ENCODE results near the gene WRNIP1. TPM values are rescaled to one million over a fixed set of nuclear protein-coding genes. Genes with fewer than 3 reads are reported as not detected.
A peak's percentile ranks its signal among the peaks of the same experiment; 100 is the strongest.

Gene WRNIP1
- total RNA-seq, 1 experiment from 2014 or later, result 78.8 TPM

DNA sequence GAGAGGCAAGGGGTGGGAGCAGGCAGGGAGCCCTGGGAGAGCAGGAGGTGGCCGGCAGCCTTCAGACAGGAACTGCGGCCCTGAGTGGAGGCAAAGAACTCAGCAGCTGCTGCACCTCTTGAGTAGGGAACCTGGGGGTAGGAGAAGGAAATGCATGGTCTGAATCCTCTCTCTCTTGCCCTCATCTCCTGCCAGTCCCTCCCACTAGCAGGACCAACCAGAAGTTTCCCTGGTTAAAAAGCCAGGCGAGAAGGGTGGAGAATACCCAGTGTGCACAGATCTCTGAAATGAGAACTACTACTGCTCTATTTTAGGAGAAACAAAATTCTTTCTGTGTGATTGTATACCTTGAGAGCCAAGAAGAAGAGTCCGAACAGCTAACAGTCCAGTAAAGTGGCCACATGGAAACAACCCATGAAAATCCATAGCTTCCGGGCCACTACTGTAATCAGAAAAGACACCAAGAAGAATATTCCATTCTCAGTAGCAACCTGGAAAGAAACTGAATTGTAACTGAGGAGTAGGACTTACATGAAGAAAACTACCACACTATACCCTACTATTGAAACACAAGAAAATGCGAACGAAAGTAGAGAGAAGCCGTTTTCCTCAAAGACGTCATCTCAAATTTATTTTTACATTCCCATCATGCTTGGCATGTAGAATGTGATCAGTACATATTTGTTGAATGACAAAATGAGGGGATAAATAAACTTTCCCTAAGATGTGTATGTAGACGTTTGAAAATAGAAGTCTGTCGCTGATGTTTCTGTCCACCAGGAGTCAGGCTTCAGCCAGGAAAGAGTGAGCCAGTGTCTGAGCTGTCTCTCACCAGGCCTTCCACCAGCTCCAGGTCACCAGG, 25.6 kb downstream of the WRNIP1 start:
- POLR2A ChIA-PET, result interaction anchor here (0.7 to 1.8 kb wide), 17 partner anchors 14 to 282 kb away, joined by 3 to 18 read pairs (median 4); partner anchors contain the start of genes SERPINB1 and WRNIP1
- Histone ChIP-seq H3K36me3 (ENCODE audit: control insufficient read depth in 1 of 2, insufficient read depth in 2 of 2, low read length in 2 of 2) (peaks cover 0 to 6% of the 10 kb centered on the region in 2 experiments; a peak in 1 of 4 replicates), H3K9ac (ENCODE audit: low read length) (no peak overlapping the region), H3K27me3 (ENCODE audit: insufficient read depth, low read length) (no peaks in the 10 kb centered on the region), H3K4me3 (replicated peaks in 1 of 2; ENCODE audit: low read depth in 1 of 2, low read length in 2 of 2) (no peak overlapping the region), H3K79me2 (ENCODE audit: insufficient read depth, low read length) (peaks cover 7% of the 10 kb centered on the region; the same call in 1 of the 2 replicates), H3K9me2 (ENCODE audit: insufficient read depth) (no peaks in the 10 kb centered on the region), H3K4me2 (ENCODE audit: low read length) (peak overlapping the region; percentile 13; the same call in 1 of the 2 replicates), H2AFZ (ENCODE audit: low read depth, low read length, poor library complexity, severe bottlenecking) (no peak overlapping the region), H3K27ac (ENCODE audit: low read depth, low read length) (peak overlapping the region; percentile 14; the same call in 1 of the 2 replicates), H3K4me1 (ENCODE audit: control insufficient read depth in 1 of 2, insufficient read depth in 2 of 2, low read length in 2 of 2) (peaks cover 13 to 61% of the 10 kb centered on the region in 2 experiments; a peak in 3 of 4 replicates), H4K20me1 (ENCODE audit: insufficient read depth) (no peaks in the 10 kb centered on the region), H3K9me3 (ENCODE audit: control insufficient read depth in 1 of 2, insufficient read depth in 1 of 2, low read depth in 1 of 2, low read length in 2 of 2) (no peaks in the 10 kb centered on the region)
- CTCF ChIA-PET, result interaction anchor here (0.6 to 2.6 kb wide), 41 partner anchors 8 to 276 kb away, joined by 3 to 50 read pairs (median 4); partner anchors contain the start of genes NQO2, SERPINB1 and WRNIP1
- ATAC-seq (peak; percentile 89), DNase-seq (ENCODE audit: low read depth, low spot score) (peak; percentile 75)
- RAD21 ChIA-PET (ENCODE audit: low non-redundant PET in 1 of 2, low total read pairs in 2 of 2, uncharacterized antibody in 2 of 2, unreplicated experiment in 2 of 2), result interaction anchor here (0.7 to 1.9 kb wide), 16 partner anchors 49 to 265 kb away, joined by 3 to 9 read pairs (median 4); partner anchors contain the start of genes SERPINB1 (in 1 of the 2) and SERPINB9 (in 1 of the 2)
- intact Hi-C loops (cut with micrococcal nuclease), result loop anchor here (1.0 to 5.0 kb wide), 7 partner anchors 48 to 266 kb away; no protein-coding TSS in a partner anchor
- TF ChIP-seq RAD21 (IDR thresholded peaks at IDR 0.05; ENCODE audit: low read depth) (peak; percentile 99), POLR2A (IDR thresholded peaks at IDR 0.05; ENCODE audit: borderline replicate concordance, extremely low read depth, insufficient read depth, insufficient read length) (no peak), CTCF (IDR thresholded peaks at IDR 0.05 in 2 of 3, conservative IDR thresholded peaks at IDR 0.05 in 1 of 3; ENCODE audit: borderline replicate concordance in 1 of 3, insufficient read depth in 1 of 3, low read depth in 2 of 3, low read length in 2 of 3) (peak; percentile 82 to 91 (median 86)), SIN3A (IDR thresholded peaks at IDR 0.05; ENCODE audit: low read depth) (no peak)
- BruUV-seq (replicated peaks), result no TSS peak

Data from HCT116 (cell line).